Stromal cell of bone marrow (primary cell): Measurements from ENCODE around the gene KLRF2.

Experiments used
- DNase-seq: peaks from one replicate; pipeline ENCODE4 v3.0.0-alpha.2; 2012; ENCODE audit warnings: low read depth

The KLRF2 gene

DNA sequence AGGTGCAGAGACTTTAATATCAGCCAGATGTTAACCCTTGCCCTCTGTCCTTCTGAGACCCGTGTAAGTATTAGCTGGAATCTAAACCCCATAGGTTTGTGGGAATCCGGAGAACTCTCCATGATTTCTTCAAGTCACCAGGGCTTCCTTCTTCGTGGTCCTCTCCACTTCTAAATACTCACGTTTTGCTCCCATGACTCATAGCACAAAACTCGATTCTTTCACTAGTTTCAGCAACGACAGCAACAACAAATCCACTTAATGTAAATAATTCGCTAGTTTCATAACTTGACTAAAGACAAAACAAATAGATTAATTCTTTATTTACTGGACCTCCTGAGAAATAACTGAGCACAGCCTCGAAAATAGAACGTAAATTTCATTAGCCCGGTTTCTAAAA is 55.3 kb downstream of the KLRF2 start:
- no peak for DNase-seq

DNA sequence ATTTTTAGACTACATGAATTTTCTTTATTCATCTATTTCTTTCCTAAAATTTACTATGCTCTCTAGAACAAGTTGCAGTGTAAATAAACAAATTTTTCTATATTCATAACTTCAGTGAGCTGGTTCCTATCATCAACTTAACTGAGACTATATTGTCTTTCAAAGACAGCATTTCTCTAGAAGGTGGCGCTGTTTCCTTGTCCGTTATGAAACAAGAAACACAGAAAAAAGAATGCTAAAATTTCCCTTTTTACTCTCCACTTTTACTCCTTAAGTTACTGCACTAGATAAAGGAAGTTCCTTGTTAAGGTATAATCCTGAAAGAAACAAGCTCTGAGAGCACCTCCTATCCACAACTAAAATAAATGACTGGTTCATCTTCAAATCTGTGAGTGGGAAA is 59.1 kb downstream of the KLRF2 start:
- no peak for DNase-seq

DNA sequence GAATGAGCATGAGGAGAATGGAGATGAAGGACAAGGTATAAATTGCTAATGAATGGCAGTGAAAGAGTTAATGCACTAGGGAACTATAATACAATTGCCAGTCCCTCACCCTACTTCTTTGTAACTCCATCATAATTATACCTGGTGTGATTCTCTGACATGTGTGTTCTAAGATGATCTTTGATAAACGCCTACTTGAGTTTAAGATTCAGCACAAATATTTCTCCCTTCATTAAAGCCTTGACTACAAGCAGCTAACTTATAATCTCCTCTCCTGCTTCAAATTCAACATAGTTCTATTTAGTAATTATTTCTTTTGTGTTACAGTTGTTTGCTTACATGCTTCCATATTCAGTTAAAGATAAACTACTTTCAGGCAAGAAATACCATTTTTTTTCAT is 60.5 kb downstream of the KLRF2 start:
- DNase-seq = no peak

DNA sequence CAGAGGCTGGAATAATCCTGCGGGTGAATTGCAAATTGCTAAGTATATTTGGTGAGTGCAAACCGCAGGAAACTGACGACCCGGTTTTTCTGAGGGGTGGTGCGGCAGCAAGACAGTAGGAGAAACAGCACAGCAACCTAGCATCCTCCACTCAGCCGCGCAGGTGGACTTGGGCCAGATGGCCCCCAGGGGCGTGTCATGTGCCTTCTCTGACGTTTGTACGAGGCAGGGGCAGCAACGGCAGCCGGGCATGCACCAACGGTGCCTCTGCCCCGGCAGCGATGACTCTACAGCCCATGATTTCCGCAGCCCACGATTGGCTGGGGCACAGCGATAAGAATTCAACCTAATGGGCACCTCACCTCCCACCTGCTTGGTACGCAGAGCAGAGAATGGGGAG is 62.0 kb downstream of the KLRF2 start:
- DNase-seq = no peak

DNA sequence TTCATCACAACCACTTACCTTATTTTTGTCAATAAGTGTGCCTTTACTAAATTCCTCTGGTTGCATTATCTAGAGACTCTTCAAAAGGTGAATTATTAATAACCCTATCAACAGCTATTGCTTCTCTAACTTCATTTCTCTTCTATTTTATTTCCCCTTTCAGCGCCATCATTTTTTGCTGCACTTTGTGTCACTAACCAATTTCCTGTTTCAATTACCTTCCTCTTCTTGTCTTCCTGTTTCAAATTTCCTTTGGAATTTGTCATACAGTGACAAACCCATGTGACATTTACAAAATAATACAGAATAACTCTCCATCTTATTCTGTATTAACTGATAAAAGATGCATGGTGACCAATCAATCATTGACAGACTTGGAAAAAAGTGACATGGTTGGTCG is 63.1 kb downstream of the KLRF2 start:
- DNase-seq = no peak
